Central memory CD8-positive, alpha-beta T cell (primary cell): ENCODE data around the gene PAPOLG.

Experiments
- ATAC-seq: fragments of 150-1000 bp; cut with Tn5 transposase; replicated peaks from 2 replicates; pipeline ENCODE4 v1.10.0; 2022; ENCODE audit warnings: mild to moderate bottlenecking, moderate FRiP score, moderate number of reproducible peaks; ENCODE audit not compliant: poor library complexity, severe bottlenecking; ENCODE audit errors: extremely low read depth
- DNase-seq, 2 donors: peaks; one replicate each; pipeline ENCODE4 v3.0.0; 2021; ENCODE audit warnings: low spot score in 2 of 2
- H3K27ac Mint-ChIP-seq: one replicate; pipeline ENCODE4 v1.8.0; 2022; ENCODE audit warnings: low read depth, mild to moderate bottlenecking, moderate library complexity, mixed read lengths
- H3K27me3 Mint-ChIP-seq: one replicate; pipeline ENCODE4 v1.8.0; 2022; ENCODE audit warnings: mixed read lengths
- H3K36me3 Mint-ChIP-seq: one replicate; pipeline ENCODE4 v1.8.0; 2022; ENCODE audit warnings: mild to moderate bottlenecking, moderate library complexity, mixed read lengths; ENCODE audit not compliant: insufficient read depth
- H3K4me1 Mint-ChIP-seq: one replicate; pipeline ENCODE4 v1.8.0; 2022; ENCODE audit warnings: mixed read lengths
- H3K4me3 Mint-ChIP-seq: one replicate; pipeline ENCODE4 v1.8.0; 2022; ENCODE audit warnings: mild to moderate bottlenecking, moderate library complexity, mixed read lengths
- H3K9me3 Mint-ChIP-seq: one replicate; pipeline ENCODE4 v1.8.0; 2022; ENCODE audit warnings: mixed read lengths

The PAPOLG gene

DNA sequence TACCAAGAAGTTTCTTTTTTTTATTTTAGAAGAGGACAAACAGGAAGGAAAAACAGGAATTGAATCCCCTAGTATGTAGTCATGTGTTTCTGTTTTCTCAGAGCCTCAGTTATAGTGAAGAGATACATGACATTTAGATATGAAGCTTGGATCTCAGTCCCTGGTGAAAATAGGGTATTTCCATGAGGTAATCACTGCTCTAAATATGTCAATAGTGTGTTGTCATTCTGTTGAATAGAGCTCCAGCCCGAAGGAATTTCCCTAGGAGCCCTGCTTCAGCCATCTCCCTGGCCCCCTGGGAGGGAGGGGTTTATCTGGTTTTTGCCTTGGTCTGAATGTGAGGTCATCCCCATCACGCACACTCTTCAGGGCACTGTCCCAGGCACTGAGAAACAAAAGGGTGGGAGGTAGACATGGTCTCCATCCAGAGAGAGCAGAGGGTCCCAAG is 78.2 kb downstream of the PAPOLG start:
- no peak for DNase-seq
- Mint-ChIP-seq H3K4me3 (no peak overlapping the region), H3K27me3 (peaks cover 46% of the 10 kb centered on the region), H3K9me3 (no peaks in the 10 kb centered on the region), H3K36me3 (peaks cover 2% of the 10 kb centered on the region), H3K4me1 (no peaks in the 10 kb centered on the region), H3K27ac (no peak overlapping the region)
- no peak for ATAC-seq

DNA sequence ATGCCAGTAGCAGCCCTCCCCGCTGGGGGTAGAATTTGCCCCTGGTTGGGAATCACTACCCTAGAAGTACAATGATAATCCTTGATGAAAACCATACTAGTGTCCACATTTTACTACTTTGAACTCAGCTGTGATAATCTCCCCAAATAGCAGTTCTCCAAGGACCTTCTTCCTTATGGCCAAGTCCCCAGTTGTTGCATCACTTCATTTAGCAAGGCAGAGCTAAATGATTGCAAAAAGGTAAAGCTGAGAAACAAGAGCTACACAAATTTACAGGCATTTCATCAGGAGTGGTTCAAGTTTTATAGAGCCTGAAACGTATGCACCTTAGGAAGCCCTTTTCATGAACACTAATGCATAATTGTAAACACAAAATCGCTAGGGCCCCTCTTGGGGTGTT is 80.4 kb downstream of the PAPOLG start:
- H3K4me1 Mint-ChIP-seq: peaks cover 9% of the 10 kb centered on the region
- no peaks in the 10 kb centered on the region for H3K9me3 Mint-ChIP-seq
- no peak for ATAC-seq
- DNase-seq: no peak
- peaks cover 30% of the 10 kb centered on the region for H3K27me3 Mint-ChIP-seq
- H3K36me3 Mint-ChIP-seq: peaks cover 2% of the 10 kb centered on the region
- H3K27ac Mint-ChIP-seq: no peak overlapping the region
- H3K4me3 Mint-ChIP-seq: no peak overlapping the region

DNA sequence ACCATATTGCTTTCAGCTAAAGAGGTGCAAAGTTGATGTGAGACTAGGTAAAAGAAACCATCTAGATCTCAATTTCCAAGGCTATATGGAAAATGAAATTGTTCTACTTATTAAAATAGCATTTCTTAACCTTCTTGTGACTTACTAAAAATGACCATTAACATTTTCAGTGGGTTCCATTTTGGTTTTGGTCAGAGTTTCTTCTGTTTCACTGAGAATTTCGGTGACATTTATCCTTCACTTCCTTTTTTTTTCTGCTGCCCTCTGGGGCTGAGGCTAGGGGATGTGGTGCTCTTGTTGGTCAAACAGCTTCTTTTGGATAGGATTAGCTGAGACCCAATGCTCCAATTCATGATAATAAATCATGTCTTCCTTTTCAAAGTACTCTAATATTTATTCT is 81.1 kb downstream of the PAPOLG start:
- no peak for ATAC-seq
- Mint-ChIP-seq H3K36me3 (no peaks in the 10 kb centered on the region), H3K4me3 (no peak overlapping the region), H3K9me3 (no peaks in the 10 kb centered on the region), H3K27ac (no peak overlapping the region), H3K4me1 (peaks cover 9% of the 10 kb centered on the region), H3K27me3 (peaks cover 30% of the 10 kb centered on the region)
- DNase-seq: no peak

DNA sequence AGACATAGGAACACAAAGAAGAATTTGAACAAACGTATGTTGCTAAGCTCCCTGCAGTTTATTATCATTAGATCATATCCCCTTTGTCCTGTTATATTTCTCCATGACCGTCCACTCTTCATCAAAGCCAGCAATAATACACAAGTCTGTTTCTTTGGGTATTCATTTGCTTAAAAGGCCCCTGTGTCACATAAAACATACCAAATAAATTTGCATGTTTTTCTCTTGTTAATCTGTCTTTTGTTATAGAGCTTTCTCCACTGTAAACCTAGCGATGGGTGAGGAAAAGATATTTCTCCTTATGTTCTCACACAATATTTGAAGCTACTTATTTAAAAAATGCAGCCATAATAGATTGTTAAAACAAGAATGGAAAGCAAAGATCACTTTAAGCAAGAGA is 82.4 kb downstream of the PAPOLG start:
- no peak for ATAC-seq
- no peaks in the 10 kb centered on the region for H3K36me3 Mint-ChIP-seq
- no peak for DNase-seq
- H3K27me3 Mint-ChIP-seq: peaks cover 26% of the 10 kb centered on the region
- no peak overlapping the region for H3K27ac Mint-ChIP-seq
- H3K4me1 Mint-ChIP-seq: peaks cover 9% of the 10 kb centered on the region
- no peak overlapping the region for H3K4me3 Mint-ChIP-seq
- no peaks in the 10 kb centered on the region for H3K9me3 Mint-ChIP-seq

DNA sequence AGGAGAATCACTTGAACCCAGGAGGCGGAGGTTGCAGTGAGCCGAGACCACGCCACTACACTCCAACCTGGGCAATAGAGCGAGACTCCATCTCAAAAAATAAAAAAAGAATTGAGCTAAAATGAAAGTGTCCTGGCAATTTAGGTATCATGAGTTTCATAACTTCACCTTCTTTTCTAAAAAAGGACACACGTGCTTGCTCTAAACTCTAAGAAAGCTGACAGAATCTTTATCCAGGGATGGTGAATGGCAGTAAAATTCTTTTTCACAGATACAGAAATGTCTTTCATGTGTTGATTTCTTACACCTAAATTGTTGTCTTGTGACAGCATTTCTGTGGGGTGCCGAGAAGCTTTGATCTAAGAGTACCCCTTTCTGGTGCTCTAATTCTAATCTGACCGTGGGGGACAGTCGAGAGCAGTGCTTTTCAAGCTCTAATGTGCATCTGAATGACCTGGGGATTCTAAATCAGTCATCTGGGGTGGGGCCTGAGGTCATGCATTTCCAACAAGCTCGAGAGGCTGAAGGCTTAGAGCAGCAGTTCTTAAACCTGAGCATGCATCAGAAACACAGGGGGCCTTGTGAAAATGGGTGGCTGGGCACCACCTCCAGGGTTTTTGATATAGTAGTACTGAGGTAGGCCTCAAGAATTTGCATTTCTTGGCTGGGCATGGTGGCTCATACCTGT is 83.2 kb downstream of the PAPOLG start:
- Mint-ChIP-seq H3K27ac (no peak overlapping the region), H3K4me3 (no peak overlapping the region), H3K27me3 (peaks cover 18% of the 10 kb centered on the region), H3K4me1 (peaks cover 9% of the 10 kb centered on the region), H3K36me3 (no peaks in the 10 kb centered on the region), H3K9me3 (no peaks in the 10 kb centered on the region)
- no peak for DNase-seq
- ATAC-seq: no peak

DNA sequence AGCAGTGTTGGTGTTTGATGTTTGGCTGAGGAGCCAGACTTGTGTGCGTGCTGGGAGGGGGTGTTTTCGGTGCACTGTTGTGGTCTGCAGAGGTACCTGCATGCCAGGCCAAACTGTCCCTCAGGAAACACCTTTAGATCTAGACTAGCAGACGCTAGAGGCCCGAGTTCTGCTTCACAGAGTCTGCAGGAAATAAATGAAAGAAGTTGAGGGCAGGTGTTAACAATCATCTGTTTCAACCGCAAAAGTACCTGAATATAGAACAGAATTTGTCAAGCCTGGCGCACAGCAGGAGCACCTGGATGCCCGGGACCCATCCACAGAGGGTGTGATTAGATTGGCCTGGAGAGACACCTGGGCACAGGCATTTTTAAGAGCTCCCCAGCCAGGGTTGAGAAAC is 84.8 kb downstream of the PAPOLG start:
- H3K4me1 Mint-ChIP-seq: peaks cover 9% of the 10 kb centered on the region
- H3K4me3 Mint-ChIP-seq: no peak overlapping the region
- no peaks in the 10 kb centered on the region for H3K9me3 Mint-ChIP-seq
- DNase-seq (no peak), ATAC-seq (peak; percentile 60)
- H3K27ac Mint-ChIP-seq: peak overlapping the region; percentile 66
- H3K27me3 Mint-ChIP-seq: peaks cover 2% of the 10 kb centered on the region
- no peaks in the 10 kb centered on the region for H3K36me3 Mint-ChIP-seq

DNA sequence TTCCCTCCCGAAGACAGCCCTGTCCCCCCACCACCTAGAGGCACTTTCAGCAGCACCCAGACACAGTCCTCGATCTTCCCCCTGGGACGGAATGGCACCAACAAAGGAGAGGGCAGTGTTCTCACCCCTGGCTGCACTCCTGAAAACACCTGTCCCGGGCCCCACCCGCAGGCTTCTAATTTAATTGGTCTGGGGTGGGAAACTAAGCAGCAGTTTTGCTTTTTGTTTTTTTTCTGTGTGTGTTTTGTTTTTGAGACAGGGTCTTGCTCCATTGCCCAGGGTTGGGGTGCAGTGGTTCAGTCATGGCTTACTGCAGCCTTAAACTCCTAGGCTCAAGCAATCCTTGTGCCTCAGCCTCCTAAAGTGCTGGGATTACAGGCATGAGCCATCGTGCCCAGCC is 86.9 kb downstream of the PAPOLG start:
- Mint-ChIP-seq H3K36me3 (no peaks in the 10 kb centered on the region), H3K4me1 (peaks cover 9% of the 10 kb centered on the region), H3K27ac (no peak overlapping the region), H3K4me3 (no peak overlapping the region), H3K9me3 (no peaks in the 10 kb centered on the region), H3K27me3 (no peaks in the 10 kb centered on the region)
- no peak for DNase-seq
- ATAC-seq: no peak

DNA sequence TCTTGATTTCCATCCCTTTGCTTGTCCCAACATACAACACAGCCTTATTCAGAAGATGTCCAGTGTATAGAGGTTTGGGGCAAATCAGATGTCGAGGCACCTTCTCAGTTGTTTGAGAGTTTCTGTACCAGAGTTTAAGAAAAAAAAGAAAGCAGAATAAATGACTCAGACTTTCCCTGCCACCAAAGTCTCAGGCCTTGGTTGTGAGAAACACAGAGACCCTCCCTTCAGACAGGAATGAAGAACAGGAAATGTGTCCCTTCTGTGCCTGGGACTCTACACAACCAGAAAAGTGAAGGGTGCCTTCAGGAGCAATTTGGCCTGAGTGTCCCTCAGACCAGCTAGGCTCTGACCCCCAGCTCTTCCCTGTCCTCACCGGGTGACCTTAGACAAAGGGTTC is 88.0 kb downstream of the PAPOLG start:
- peaks cover 9% of the 10 kb centered on the region for H3K4me1 Mint-ChIP-seq
- H3K36me3 Mint-ChIP-seq: no peaks in the 10 kb centered on the region
- H3K27ac Mint-ChIP-seq: no peak overlapping the region
- H3K9me3 Mint-ChIP-seq: no peaks in the 10 kb centered on the region
- ATAC-seq: no peak
- DNase-seq: no peak
- no peaks in the 10 kb centered on the region for H3K27me3 Mint-ChIP-seq
- no peak overlapping the region for H3K4me3 Mint-ChIP-seq

DNA sequence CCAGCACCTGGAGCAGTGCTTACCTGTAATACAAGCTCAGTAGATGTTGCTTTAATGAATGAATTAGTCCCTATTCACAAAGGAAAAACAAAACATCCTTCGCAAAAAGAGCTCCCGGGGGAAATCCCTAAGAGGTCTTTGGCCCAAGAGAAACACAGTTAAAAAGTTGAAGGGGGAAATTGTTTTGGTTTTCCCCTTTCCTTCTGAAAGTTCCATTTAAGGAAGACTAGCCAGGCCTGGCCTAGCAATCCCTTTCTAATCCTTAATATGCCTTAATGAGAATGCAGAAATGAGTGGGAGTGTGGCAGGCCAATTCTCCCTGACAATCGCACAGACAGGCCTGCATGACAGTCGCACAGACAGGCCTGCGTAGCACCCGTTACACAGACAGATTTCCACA is 91.8 kb downstream of the PAPOLG start:
- Mint-ChIP-seq H3K4me1 (no peaks in the 10 kb centered on the region), H3K36me3 (no peaks in the 10 kb centered on the region), H3K27ac (no peak overlapping the region), H3K9me3 (no peaks in the 10 kb centered on the region), H3K4me3 (no peak overlapping the region), H3K27me3 (no peaks in the 10 kb centered on the region)
- ATAC-seq: no peak
- DNase-seq: no peak
